Esophagus (tissue), 2 donors: ENCODE data around the gene IL15RA. TPM values are rescaled to one million over a fixed set of nuclear protein-coding genes. Genes with fewer than 3 reads are reported as not detected.

Experiments
- H3K27ac ChIP-seq, 2 donors: one replicate each; pipeline ENCODE4 v1.5.1; 2013; ENCODE audit warnings: low read depth in 2 of 2, mild to moderate bottlenecking in 2 of 2, inconsistent platforms in 1 of 2, low read length in 1 of 2, moderate library complexity in 1 of 2
- H3K27me3 ChIP-seq, 2 donors: one replicate each; pipeline ENCODE4 v1.6.1; 2013; ENCODE audit warnings: low read length in 2 of 2, control low read depth in 1 of 2, mild to moderate bottlenecking in 1 of 2; ENCODE audit not compliant: insufficient read depth in 2 of 2, control insufficient read depth in 1 of 2
- H3K36me3 ChIP-seq, 2 donors: one replicate each; pipeline ENCODE4 v1.6.1; 2013; ENCODE audit warnings: low read length in 1 of 2; ENCODE audit not compliant: control insufficient read depth in 2 of 2, insufficient read depth in 2 of 2
- H3K4me1 ChIP-seq, 2 donors: one replicate each; pipeline ENCODE4 v1.6.1; 2013; ENCODE audit warnings: low read length in 1 of 2; ENCODE audit not compliant: control insufficient read depth in 2 of 2, insufficient read depth in 2 of 2
- H3K4me3 ChIP-seq, 2 donors: one replicate each; pipeline ENCODE4 v1.5.1; 2013; ENCODE audit warnings: low read length in 2 of 2, mild to moderate bottlenecking in 2 of 2, low read depth in 1 of 2, moderate library complexity in 1 of 2
- H3K9me3 ChIP-seq, 2 donors: one replicate each; pipeline ENCODE4 v1.6.1; 2013; ENCODE audit warnings: mild to moderate bottlenecking in 2 of 2, low read depth in 1 of 2, low read length in 1 of 2, moderate library complexity in 1 of 2; ENCODE audit not compliant: control insufficient read depth in 2 of 2, insufficient read depth in 1 of 2
- WGBS, 2 donors: extraction: QIAGEN DNeasy Blood & Tissue Kit; methylation state at CpG; one replicate each; pipeline ENCODE4 v1.1.7; 2013; 5-methylcytosine and 5-hydroxymethylcytosine counted together
- polyA plus RNA-seq, 2 donors: library from polyadenylated mRNA; stranded (reverse); fragments of 200-250 nt; gene quantifications; one replicate each; pipeline ENCODE4 v1.2.3, GENCODE V29; 2013
- donor health status: healthy with polysubstance abuse.
- donor health status: Bipolar disorder and iron deficiency.

IL15RA gene
- polyA plus RNA-seq, 2 donors, result 2.5 to 6.4 TPM

DNA sequence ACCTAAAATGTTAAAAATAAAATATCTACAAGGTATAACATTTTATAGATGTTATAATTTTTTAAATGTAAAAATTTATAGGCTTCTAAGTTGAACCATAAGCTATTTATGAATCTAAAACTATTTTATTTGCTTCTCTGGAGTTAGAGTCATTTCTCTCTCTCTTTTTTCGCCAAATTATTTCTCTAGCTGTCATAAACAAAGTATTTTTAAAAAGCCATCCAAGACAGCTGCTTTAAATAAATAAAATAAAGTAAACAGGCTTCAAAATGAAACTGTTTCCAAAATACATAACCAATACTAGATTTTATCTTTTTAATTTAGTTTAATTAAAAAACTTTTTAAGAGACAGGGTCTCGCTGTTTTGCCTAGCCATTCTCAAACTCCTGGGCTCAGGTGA is 12.4 kb upstream of the IL15RA start:
- H3K9me3 ChIP-seq, result no peaks in the 10 kb centered on the region
- no peak overlapping the region for H3K4me3 ChIP-seq
- WGBS, 2 donors, result 82 to 93% methylated on average over 2 of the region's 2 CpGs
- H3K27me3 ChIP-seq, result no peaks in the 10 kb centered on the region
- H3K4me1 ChIP-seq, result no peaks in the 10 kb centered on the region
- no peaks in the 10 kb centered on the region for H3K36me3 ChIP-seq
- no peak overlapping the region for H3K27ac ChIP-seq

DNA sequence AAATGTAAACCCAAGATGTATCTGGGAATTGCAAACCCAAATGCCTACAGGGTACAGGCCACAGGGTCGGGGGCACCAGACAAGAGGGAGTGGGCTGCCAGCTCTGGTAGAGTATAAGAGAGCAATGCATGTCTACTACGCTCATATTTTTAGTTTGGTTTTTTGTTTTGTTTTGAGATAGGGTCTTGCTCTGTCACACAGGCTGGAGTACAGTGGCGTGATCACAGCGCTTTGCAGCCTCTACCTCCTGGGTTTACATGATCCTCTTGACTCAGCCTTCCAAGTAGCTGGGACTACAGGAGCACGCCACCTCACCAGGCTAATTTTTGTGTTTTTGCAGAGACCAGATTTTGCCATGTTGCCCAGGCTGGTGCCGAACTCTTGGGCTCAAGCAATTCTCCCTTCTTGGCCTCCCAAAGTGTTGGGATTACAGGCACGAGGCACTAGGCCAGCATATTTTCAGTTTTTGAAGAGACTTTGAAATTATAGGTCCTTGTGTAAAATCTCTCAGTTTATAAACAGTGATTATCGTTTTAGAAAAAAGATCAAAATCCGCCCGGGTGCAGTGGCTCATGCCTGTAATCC is 11.1 kb upstream of the IL15RA start:
- Histone ChIP-seq H3K27ac (no peak overlapping the region), H3K36me3 (no peaks in the 10 kb centered on the region), H3K27me3 (no peaks in the 10 kb centered on the region), H3K4me1 (no peaks in the 10 kb centered on the region), H3K9me3 (no peaks in the 10 kb centered on the region), H3K4me3 (no peak overlapping the region)
- WGBS, 2 donors, result 88 to 91% methylated on average over 10 of the region's 10 CpGs

DNA sequence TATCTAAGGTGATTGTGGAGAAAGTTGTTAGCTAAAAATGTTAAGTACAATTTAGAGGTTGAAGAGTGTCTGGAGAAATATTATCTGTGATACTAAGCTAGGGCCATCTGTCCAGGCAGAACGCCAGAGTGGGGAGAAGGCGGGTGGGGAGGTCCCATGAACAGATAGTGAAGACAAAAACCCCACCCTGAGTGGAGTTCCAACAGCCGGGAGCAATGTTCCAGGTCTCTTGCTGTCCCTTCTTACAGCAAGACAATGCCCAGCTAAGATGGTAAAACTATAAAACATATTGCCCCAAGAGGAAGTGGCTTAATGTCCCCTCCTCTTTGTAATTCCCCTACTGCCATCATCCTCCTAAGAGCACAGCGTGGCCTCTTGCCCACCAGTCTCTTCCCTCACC is 10.4 kb upstream of the IL15RA start:
- H3K27me3 ChIP-seq, result no peaks in the 10 kb centered on the region
- 64 to 73% methylated on average over 4 of the region's 4 CpGs for WGBS, 2 donors
- H3K27ac ChIP-seq, result no peak overlapping the region
- no peak overlapping the region for H3K4me3 ChIP-seq
- H3K4me1 ChIP-seq, result no peaks in the 10 kb centered on the region
- H3K9me3 ChIP-seq, result no peaks in the 10 kb centered on the region
- H3K36me3 ChIP-seq, result no peaks in the 10 kb centered on the region

DNA sequence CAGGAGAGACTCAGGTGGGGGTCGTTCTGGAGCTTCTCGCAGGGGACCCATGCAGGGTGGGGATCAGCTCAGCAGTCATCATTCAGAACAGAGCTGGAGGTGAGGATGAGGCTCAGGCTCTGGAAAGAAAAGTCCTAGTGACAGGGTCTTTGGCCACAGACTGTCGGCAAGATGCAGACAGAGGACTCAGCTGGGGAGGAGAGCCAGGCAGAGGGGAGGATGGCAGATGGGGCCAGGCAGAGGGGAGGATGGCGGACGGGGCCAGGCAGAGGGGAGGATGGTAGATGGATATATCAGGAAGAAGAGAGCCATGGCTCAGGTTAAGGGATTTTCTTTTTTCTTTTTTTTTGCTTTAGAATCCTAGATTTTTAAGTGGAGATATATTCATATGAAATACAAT is 7.7 kb upstream of the IL15RA start:
- Histone ChIP-seq H3K36me3 (no peaks in the 10 kb centered on the region), H3K27me3 (no peaks in the 10 kb centered on the region), H3K4me1 (peaks cover 0 to 3% of the 10 kb centered on the region in 2 donors), H3K9me3 (no peaks in the 10 kb centered on the region), H3K4me3 (no peak overlapping the region), H3K27ac (no peak overlapping the region)
- WGBS, 2 donors, result 93% methylated on average over 5 of the region's 5 CpGs

DNA sequence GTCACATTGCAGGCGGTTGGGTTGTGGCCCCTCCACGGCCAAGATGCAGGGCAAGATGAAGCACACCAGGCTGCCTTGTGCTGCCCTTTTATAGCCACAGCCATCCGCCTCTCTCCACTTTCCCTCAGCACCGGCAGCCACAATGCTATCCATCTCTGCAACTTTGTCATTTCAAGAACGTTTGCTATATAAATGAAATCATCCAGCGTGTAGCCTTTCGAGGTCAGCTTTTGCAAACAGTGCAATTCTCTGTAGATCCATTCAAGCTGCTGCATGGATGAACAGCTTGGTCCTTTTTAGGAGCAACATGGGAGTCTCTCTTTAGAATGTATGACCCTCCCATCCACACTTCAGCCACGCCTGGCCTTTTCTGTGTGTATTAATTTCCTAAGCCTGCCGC is 6.4 kb upstream of the IL15RA start:
- 67 to 74% methylated on average over 9 of the region's 9 CpGs for WGBS, 2 donors
- no peak overlapping the region for H3K27ac ChIP-seq
- H3K4me1 ChIP-seq, result peaks cover 0 to 3% of the 10 kb centered on the region in 2 donors
- H3K4me3 ChIP-seq, result no peak overlapping the region
- no peaks in the 10 kb centered on the region for H3K27me3 ChIP-seq
- H3K9me3 ChIP-seq, result no peaks in the 10 kb centered on the region
- no peaks in the 10 kb centered on the region for H3K36me3 ChIP-seq

DNA sequence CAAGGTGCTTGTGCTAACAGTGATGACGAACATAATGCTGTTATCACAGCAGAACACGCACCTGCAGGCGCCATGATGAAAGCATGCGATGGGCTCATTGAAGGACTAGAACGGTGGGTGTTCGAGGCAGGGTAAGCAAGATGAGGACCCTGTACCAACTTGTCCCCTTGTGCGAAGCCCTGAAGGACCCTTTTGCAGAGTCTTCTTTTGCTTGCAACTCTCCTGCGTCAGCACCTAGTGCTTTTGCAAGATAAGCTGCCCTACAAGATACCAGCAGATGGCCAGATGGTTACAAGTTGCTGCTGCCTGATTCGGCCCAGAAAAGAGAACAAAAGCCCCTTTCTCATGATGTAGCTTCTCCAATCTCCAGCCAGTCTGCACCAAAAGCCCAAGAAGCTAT is 4.2 kb upstream of the IL15RA start:
- Histone ChIP-seq H3K36me3 (no peaks in the 10 kb centered on the region), H3K27ac (no peak overlapping the region), H3K9me3 (no peaks in the 10 kb centered on the region), H3K4me3 (no peak overlapping the region), H3K4me1 (peaks cover 0 to 7% of the 10 kb centered on the region in 2 donors), H3K27me3 (no peaks in the 10 kb centered on the region)
- WGBS, 2 donors, result 89 to 92% methylated on average over 9 of the region's 9 CpGs

DNA sequence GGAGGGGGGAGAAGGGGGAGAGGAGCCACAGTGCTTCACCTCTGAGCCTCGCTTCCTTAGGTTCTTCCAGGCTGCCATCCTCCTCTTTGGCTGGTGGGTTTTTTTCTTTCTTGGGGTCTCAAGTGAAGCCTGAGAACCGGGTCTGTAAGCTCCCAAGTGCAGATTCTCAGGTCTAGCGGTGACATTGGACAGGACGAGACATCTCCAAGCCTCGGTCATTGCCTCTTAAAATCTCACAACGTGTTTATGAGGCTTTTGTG is 817 bp upstream of the IL15RA start:
- Histone ChIP-seq H3K27ac (peak overlapping the region; percentile 85 to 98), H3K36me3 (no peaks in the 10 kb centered on the region), H3K27me3 (no peaks in the 10 kb centered on the region), H3K4me3 (peak overlapping the region; percentile 82 to 99), H3K4me1 (peaks cover 0 to 10% of the 10 kb centered on the region in 2 donors), H3K9me3 (no peaks in the 10 kb centered on the region)
- 25 to 29% methylated on average over 6 of the region's 6 CpGs for WGBS, 2 donors

DNA sequence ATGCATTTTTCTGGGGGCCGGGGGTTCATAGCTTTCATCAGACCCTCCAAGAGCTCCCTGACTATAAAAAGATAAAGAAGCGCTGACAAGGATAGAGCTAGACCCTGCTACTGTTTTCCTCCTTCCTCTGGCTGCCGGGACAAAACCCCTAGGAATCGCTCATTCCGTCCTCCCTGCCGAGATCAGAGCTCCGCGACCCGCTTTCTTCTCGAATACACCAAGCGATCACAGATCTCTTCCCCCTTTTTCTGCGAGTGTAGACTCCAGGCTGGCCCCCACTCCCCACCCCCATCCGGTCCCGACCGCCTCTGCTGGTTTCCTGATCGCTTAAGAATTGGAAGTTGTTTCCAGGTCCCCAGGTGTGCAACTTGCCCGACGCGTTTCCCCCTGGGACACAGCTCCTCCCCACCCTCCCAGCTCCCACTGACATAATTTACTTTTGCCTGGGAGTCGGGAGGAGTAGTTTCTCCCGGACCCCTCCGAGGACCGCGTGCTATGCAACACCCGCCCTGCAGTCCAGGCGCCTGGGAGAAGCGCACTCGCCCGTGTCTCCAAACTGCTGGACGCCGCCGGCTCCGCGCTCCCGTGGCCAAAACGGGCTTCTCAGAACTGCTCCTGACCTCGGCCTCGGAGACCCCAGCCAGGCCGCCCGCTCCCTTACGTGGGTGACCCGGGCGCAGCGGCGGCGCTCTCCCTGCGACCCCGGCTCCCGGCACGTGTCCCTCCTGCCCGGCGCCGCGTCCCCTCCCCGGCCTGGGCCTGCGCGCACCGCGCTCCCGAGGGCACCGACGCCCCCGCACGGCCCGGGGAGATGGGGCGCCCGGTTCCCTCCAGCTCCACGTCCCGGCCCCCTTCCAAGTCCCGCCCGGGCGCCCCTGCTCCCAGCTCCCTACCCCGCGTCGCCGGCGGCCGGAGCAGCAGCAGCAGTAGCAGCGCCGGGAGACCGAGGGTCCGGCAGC is 552 bp downstream of the IL15RA start:
- H3K27me3 ChIP-seq, result no peaks in the 10 kb centered on the region
- no peaks in the 10 kb centered on the region for H3K9me3 ChIP-seq
- peak overlapping the region; percentile 85 to 98 for H3K27ac ChIP-seq
- H3K4me3 ChIP-seq, result peak overlapping the region; percentile 82 to 99
- H3K4me1 ChIP-seq, result peaks cover 0 to 10% of the 10 kb centered on the region in 2 donors
- no peaks in the 10 kb centered on the region for H3K36me3 ChIP-seq
- WGBS, 2 donors, result 1% methylated on average over 60 to 82 of the region's 82 CpGs

DNA sequence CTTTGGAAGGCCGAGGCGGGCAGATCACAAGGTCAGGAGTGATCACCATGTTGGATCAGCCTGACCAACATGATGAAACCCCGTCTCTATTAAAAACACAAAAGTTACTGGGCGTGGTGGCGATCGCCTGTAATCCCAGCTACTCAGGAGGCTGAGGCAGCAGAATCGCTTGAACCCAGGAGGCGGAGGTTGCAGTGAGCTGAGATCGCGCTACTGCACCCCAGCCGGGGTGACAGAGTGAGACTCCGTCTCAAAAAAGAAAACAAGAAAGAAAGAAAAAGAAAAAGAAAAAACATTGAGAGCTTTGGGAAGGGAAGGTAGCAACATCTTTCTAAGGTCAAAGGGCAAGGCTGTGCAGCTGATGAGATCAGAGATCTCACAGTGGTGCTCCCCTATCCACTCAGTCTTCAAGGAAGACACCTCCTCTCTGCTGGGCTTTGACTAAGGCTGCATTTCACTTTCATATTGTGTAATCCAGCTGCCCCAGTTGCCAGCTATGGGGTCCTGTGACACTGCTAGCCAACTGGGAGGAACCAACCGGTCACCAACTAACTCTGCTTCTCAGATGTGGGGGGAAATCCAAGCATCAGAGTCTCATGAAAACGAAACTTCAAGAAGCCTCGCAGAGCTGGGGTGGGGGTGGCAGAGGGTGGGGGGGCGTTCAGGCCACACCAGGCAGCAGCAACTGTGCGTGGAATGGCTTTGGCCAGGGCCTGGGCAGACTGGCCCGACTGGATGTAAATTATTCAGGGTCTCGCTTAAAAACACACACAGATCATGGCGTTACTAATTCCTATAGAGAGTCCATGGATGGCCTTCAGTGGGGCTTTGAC is 1.5 kb downstream of the IL15RA start:
- H3K36me3 ChIP-seq, result no peaks in the 10 kb centered on the region
- peaks cover 0 to 10% of the 10 kb centered on the region in 2 donors for H3K4me1 ChIP-seq
- 50 to 69% methylated on average over 18 to 20 of the region's 20 CpGs for WGBS, 2 donors
- H3K9me3 ChIP-seq, result no peaks in the 10 kb centered on the region
- no peaks in the 10 kb centered on the region for H3K27me3 ChIP-seq
- H3K4me3 ChIP-seq, result peak overlapping the region; percentile 82 to 99
- peak overlapping the region; percentile 85 to 98 for H3K27ac ChIP-seq
